Gastrocnemius medialis (tissue), 4 donors: ENCODE measurements around the gene AIMP1. TPM values are rescaled to one million over a fixed set of nuclear protein-coding genes. Genes with fewer than 3 reads are reported as not detected.

ENCODE experiments used
- total RNA-seq, 4 donors: library from RNA; depleted of rRNA; stranded (reverse); fragments of >200 nt; gene quantifications; one replicate each; pipeline versions ENCODE4 v1.1.0 to v1.2.3, GENCODE V29; 2016

Gene AIMP1
- total RNA-seq, 4 donors from 2014 or later: 23.2 to 30.0 (median 27.4) TPM

Other genes with a start within 250 kb of the AIMP1 start
- 10 to 100 TPM in 2 of 4 donors, 1 to 10 TPM in 2; 8.1 to 17.7 (median 12.2) TPM for gene TBCK, start 341 bp upstream of the AIMP1 start, total RNA-seq
- not detected for gene GIMD1, start 52.2 kb downstream of the AIMP1 start, total RNA-seq